NCI-H1417 (cell line): ENCODE data around the gene COL11A1.
"Not testable (repeated sequence)": the region's sequence is repeated elsewhere in the genome, so short reads cannot be mapped to it uniquely, and the experiment has no call there.

Experiments
- DNase-seq, 3 experiments: peaks; one replicate each; lab custom pipeline; 2025; lab: John Stamatoyannopoulos, UW

The COL11A1 gene

GRCh38 chr1:102834688-102835320 lies 273.5 kb downstream of the COL11A1 start:
- DNase-seq = no peak

GRCh38 chr1:102833151-102833550 lies 275.2 kb downstream of the COL11A1 start:
- no peak for DNase-seq

- DNase-seq = not testable (repeated sequence)
These were observed 281.6 kb downstream of the COL11A1 start for GRCh38 chr1:102826706-102827105.
